Measurements from ENCODE around the gene AAGAB.

The AAGAB gene

DNA sequence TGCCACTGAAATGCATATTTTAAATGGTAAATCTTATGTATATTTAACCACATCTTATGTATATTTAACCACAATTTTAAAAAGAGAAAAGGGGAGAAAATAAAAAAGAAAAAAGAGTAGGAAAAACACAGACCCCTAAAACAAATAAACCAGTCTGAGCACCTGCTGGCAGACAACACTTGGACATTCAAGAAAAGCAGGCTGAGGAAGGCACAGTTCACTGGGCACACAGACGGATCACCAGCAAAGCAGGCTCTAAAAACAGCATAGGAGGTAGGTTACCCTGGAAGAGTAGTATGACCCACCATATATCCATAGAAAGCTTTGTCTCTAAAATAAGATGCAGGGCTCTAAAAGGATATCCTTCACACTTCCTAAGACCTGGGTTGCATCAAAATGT, 27.0 kb downstream of the AAGAB start:
- TF ChIP-seq, protein P1, sequence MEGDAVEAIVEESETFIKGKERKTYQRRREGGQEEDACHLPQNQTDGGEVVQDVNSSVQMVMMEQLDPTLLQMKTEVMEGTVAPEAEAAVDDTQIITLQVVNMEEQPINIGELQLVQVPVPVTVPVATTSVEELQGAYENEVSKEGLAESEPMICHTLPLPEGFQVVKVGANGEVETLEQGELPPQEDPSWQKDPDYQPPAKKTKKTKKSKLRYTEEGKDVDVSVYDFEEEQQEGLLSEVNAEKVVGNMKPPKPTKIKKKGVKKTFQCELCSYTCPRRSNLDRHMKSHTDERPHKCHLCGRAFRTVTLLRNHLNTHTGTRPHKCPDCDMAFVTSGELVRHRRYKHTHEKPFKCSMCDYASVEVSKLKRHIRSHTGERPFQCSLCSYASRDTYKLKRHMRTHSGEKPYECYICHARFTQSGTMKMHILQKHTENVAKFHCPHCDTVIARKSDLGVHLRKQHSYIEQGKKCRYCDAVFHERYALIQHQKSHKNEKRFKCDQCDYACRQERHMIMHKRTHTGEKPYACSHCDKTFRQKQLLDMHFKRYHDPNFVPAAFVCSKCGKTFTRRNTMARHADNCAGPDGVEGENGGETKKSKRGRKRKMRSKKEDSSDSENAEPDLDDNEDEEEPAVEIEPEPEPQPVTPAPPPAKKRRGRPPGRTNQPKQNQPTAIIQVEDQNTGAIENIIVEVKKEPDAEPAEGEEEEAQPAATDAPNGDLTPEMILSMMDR (IDR thresholded peaks at IDR 0.05), result no peak
- no peak overlapping the region for H3K4me3 ChIP-seq (ENCODE audit: low read depth in 1 of 2, low read length in 1 of 2)
- no peak overlapping the region for H3K27ac ChIP-seq
- peaks cover 33% of the 10 kb centered on the region for H3K36me3 ChIP-seq
- H3K9me3 ChIP-seq, result no peaks in the 10 kb centered on the region
- no peaks in the 10 kb centered on the region for H3K4me1 ChIP-seq (ENCODE audit: control insufficient read depth in 1 of 2, insufficient read depth in 1 of 2, low read depth in 1 of 2, low read length in 1 of 2)
- no peaks in the 10 kb centered on the region for H3K27me3 ChIP-seq

DNA sequence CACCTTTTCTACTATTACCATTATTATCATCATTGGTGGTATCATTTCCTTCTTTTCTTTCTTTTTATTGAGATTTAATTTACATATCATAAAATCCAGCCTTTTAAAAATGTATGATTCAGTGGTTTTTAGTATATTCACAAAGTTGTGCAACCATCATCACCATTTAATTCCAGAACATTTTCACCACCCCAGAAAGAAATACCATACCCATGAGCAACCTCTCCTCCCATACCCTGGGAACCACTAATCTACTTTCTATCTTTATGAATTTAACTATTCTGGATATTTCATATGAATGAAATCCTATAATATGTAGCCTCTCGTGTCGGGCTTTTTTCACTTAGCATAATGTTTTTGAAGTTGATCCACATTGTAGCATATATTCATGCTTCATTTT, 29.1 kb downstream of the AAGAB start:
- H3K27ac ChIP-seq, result no peak overlapping the region
- H3K27me3 ChIP-seq, result no peaks in the 10 kb centered on the region
- no peak overlapping the region for H3K4me3 ChIP-seq (ENCODE audit: low read depth in 1 of 2, low read length in 1 of 2)
- H3K9me3 ChIP-seq, result no peaks in the 10 kb centered on the region
- H3K4me1 ChIP-seq (ENCODE audit: control insufficient read depth in 1 of 2, insufficient read depth in 1 of 2, low read depth in 1 of 2, low read length in 1 of 2), result no peaks in the 10 kb centered on the region
- TF ChIP-seq, protein P1 (IDR thresholded peaks at IDR 0.05), result no peak
- peaks cover 16% of the 10 kb centered on the region for H3K36me3 ChIP-seq

DNA sequence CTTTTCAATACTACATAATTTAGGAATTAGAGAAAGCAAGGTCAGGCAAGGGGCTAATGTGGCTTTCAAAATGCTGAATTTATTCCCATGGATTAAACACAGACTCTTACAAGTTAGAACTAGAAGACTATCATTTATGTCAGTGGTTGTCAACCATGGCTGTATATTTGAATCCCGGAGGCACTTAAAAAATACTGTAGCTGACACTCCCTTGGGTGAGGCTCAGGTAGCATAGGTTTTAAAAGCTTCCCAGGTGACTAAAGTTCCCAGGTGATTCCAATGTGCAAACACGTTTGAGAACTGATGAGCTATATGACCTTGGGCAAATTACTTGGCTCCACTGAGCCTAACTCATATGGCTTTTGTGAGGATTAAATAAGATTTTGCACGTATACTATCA, 29.6 kb downstream of the AAGAB start:
- Histone ChIP-seq H3K27me3 (no peaks in the 10 kb centered on the region), H3K36me3 (peaks cover 16% of the 10 kb centered on the region), H3K9me3 (no peaks in the 10 kb centered on the region), H3K4me3 (ENCODE audit: low read depth in 1 of 2, low read length in 1 of 2) (no peak overlapping the region), H3K4me1 (ENCODE audit: control insufficient read depth in 1 of 2, insufficient read depth in 1 of 2, low read depth in 1 of 2, low read length in 1 of 2) (no peaks in the 10 kb centered on the region), H3K27ac (no peak overlapping the region)
- TF ChIP-seq, protein P1 (IDR thresholded peaks at IDR 0.05), result no peak

DNA sequence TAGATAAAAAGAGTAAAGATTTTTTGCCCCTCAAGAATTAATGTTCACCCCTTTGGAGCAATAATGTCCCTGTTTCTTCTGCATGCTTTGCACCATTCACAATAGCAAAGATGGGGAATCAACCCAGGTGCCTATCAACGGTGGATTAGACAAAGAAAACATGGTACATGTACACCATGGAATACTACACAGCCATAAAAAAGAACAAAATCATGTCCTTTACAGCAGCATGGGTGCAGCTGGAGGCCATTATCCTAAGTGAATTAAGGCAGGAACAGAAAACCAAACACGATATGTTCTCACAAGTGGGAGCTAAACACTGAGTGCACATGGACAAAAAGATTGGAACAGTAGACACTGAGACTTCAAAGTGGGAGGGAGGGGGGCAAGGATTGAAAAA, 35.2 kb downstream of the AAGAB start:
- H3K27ac ChIP-seq, result no peak overlapping the region
- no peaks in the 10 kb centered on the region for H3K4me1 ChIP-seq (ENCODE audit: control insufficient read depth in 1 of 2, insufficient read depth in 1 of 2, low read depth in 1 of 2, low read length in 1 of 2)
- H3K4me3 ChIP-seq (ENCODE audit: low read depth in 1 of 2, low read length in 1 of 2), result no peak overlapping the region
- TF ChIP-seq, protein P1 (IDR thresholded peaks at IDR 0.05), result no peak
- H3K9me3 ChIP-seq, result no peaks in the 10 kb centered on the region
- no peaks in the 10 kb centered on the region for H3K27me3 ChIP-seq
- peaks cover 18% of the 10 kb centered on the region for H3K36me3 ChIP-seq

DNA sequence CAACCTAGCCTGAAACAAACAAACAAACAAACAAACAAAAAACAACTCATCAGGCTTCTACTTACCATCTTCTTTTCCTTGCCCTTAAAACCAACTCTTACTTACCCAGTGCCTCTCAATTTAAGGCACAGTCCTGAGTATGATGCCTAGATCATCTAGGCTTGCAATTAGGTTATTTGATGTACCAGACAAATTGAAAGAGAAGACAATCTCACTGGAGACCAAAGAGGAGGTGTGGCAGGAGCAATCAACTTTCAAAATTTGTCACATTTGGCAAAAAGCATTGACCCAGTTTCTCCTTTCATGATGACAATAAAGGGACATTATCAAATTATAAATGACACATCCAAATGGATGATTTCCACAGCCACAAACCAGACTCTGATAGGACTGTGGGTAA, 36.0 kb downstream of the AAGAB start:
- H3K4me3 ChIP-seq (ENCODE audit: low read depth in 1 of 2, low read length in 1 of 2), result no peak overlapping the region
- H3K9me3 ChIP-seq, result no peaks in the 10 kb centered on the region
- H3K4me1 ChIP-seq (ENCODE audit: control insufficient read depth in 1 of 2, insufficient read depth in 1 of 2, low read depth in 1 of 2, low read length in 1 of 2), result no peaks in the 10 kb centered on the region
- H3K27ac ChIP-seq, result no peak overlapping the region
- TF ChIP-seq, protein P1 (IDR thresholded peaks at IDR 0.05), result no peak
- H3K27me3 ChIP-seq, result no peaks in the 10 kb centered on the region
- peaks cover 22% of the 10 kb centered on the region for H3K36me3 ChIP-seq

DNA sequence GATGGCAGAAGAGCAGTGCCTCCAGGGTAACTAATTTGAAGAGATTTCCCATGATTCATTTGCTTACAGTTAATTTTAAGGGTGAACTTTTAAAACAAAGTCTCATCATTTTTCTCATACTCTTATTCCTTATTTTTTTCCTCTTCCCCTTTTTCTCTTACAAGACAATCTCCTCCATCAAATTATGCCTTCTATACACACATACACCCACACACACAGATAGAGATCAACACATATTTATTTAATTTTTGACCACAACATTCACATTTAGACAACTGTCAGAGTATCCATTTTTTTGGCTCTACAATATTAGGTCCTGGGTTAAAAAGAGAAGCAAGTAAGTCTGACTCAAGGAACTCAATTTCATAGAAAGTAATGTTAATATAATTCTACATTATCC, 37.6 kb downstream of the AAGAB start:
- H3K36me3 ChIP-seq, result peaks cover 22% of the 10 kb centered on the region
- TF ChIP-seq, protein P1 (IDR thresholded peaks at IDR 0.05), result no peak
- no peak overlapping the region for H3K27ac ChIP-seq
- no peaks in the 10 kb centered on the region for H3K27me3 ChIP-seq
- H3K9me3 ChIP-seq, result no peaks in the 10 kb centered on the region
- H3K4me1 ChIP-seq (ENCODE audit: control insufficient read depth in 1 of 2, insufficient read depth in 1 of 2, low read depth in 1 of 2, low read length in 1 of 2), result no peaks in the 10 kb centered on the region
- no peak overlapping the region for H3K4me3 ChIP-seq (ENCODE audit: low read depth in 1 of 2, low read length in 1 of 2)
